ENCODE measurements around the gene SDR39U1.

SDR39U1 gene

DNA sequence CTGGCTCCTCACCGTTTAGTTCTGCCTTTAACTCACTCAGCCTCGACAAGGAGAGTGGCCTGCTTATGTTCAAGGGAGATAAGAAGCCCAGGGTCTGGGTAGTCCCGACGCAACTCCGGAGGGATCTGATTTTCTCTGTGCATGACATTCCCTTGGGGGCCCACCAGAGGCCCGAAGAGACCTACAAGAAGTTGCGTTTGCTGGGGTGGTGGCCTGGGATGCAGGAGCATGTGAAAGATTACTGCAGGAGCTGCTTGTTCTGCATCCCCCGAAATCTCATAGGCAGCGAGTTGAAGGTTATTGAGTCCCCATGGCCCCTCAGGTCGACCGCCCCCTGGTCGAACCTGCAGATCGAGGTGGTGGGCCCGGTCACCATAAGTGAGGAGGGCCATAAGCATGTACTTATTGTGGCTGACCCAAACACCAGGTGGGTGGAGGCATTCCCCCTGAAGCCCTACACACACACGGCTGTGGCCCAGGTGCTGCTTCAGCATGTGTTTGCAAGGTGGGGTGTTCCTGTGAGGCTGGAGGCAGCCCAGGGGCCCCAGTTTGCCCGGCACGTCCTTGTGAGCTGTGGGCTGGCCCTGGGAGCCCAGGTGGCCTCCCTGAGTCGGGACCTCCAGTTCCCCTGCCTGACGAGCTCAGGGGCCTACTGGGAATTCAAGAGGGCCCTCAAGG lies 26.2 kb downstream of the SDR39U1 start:
- Mint-ChIP-seq H3K4me3 (no peak overlapping the region), H3K27me3 (peaks cover 18% of the 10 kb centered on the region), H3K36me3 (ENCODE audit: low read depth) (no peaks in the 10 kb centered on the region), H3K27ac (no peak overlapping the region), H3K9me3 (no peaks in the 10 kb centered on the region), H3K4me1 (ENCODE audit: low read depth) (no peaks in the 10 kb centered on the region)
- intact Hi-C loops (cut with micrococcal nuclease): no loop called here

DNA sequence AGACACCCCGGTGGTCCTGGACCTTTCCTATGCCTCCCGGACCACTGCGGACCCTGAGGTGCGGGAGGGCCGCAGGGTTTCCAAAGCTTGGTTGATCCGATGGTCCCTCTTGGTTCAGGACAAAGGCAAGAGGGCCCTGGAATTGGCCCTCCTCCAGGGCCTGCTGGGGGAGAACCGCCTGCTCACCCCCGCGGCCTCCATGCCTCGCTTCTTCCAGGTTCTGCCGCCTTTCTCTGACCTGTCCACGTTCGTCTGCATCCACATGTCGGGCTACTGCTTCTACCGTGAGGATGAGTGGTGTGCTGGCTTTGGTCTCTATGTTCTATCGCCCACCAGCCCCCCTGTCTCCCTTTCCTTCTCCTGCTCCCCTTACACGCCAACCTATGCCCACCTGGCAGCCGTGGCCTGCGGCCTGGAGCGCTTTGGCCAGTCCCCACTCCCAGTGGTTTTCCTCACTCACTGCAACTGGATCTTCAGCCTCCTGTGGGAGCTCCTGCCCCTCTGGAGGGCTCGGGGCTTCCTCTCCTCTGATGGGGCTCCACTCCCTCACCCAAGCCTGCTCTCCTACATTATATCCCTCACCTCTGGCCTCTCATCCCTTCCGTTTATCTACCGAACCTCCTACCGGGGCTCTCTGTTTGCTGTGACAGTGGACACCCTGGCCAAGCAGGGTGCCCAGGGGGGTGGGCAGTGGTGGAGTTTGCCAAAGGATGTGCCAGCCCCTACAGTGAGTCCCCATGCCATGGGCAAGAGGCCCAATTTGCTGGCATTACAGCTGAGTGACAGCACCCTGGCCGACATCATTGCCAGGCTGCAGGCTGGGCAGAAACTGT lies 26.9 kb downstream of the SDR39U1 start:
- intact Hi-C loops (cut with micrococcal nuclease): no loop called here
- Mint-ChIP-seq H3K9me3 (no peaks in the 10 kb centered on the region), H3K27ac (no peak overlapping the region), H3K4me1 (ENCODE audit: low read depth) (no peaks in the 10 kb centered on the region), H3K36me3 (ENCODE audit: low read depth) (no peaks in the 10 kb centered on the region), H3K4me3 (no peak overlapping the region), H3K27me3 (peaks cover 18% of the 10 kb centered on the region)

- H3K27me3 Mint-ChIP-seq: peaks cover 18% of the 10 kb centered on the region
- H3K36me3 Mint-ChIP-seq (ENCODE audit: low read depth): no peaks in the 10 kb centered on the region
- no peak overlapping the region for H3K4me3 Mint-ChIP-seq
- no peak overlapping the region for H3K27ac Mint-ChIP-seq
- intact Hi-C loops (cut with micrococcal nuclease): loop anchor here (5.0 kb wide), 1 partner anchor 48 kb away; the partner anchor contains the start of gene NFATC4
- no peaks in the 10 kb centered on the region for H3K9me3 Mint-ChIP-seq
- no peaks in the 10 kb centered on the region for H3K4me1 Mint-ChIP-seq (ENCODE audit: low read depth)
These were observed 27.7 kb downstream of the SDR39U1 start for GRCh38 chr14:24414732-24415420.

DNA sequence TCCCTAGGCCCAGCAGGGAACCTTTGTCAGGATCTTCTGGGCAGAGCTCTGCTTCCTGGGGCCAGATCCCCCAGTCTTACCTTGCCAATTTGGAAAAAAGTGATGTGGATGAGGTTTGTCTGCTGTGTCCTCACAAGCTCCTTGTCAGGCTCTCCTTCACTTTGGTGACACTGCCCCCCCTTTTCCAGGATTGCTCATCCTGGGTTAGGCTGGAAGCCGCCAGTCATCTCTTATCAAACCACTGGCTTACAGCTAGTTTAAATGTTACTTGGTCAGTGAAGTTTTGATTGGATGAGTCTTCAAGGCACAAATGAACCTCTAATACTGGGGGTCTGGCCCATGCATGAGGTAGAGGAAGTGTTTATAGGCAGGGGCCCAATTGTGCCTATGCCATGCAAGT lies 28.5 kb downstream of the SDR39U1 start:
- intact Hi-C loops (cut with micrococcal nuclease): loop anchor here (5.0 kb wide), 1 partner anchor 47 kb away; the partner anchor contains the start of gene NFATC4
- Mint-ChIP-seq H3K36me3 (ENCODE audit: low read depth) (no peaks in the 10 kb centered on the region), H3K9me3 (no peaks in the 10 kb centered on the region)

DNA sequence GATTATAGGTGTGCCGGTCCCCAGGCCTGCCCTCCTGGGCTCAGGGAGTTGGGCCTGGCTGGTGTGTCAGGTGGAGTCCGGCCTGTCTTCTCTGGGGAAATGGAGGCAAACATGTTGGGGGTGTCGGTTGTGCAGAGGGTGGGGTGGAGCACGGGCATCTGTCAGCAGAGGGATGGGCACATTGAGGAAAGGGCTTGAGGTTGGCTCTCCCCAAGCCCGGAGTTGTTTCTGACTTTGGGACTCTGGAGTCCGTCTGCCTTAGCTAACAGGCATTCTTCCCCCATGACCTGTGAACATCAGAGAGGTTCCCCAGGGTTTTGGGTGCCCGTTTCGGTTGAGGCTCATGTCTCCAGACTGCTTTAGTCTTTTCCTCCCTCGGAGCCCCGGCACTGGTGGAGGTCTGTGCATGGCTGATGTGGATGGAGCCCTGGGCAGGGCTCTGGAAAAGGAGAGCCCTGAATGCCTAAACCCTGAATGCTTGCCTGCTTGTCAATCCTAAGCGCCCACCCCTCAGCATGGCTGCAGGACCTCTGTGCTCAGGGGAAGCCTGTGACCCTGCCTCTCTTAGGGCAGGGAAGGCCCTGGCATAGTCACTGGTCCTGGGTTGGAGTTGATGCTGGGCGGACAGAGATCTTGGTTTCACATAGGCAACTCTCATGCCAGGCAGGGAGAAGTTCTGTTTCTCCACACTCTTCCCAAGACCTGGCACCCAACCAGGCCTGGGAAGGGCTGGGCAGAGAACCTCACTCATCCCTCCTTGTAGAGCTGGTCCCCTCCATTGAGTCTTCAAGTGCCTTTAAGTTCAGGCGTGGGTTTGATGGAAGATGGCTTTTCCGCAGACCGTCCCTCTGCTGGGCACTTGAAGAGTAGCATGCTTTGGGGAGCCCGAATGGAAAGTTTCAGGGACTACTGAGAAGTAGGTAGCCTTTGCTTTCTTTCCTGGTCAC lies 30.9 kb downstream of the SDR39U1 start:
- intact Hi-C loops (cut with micrococcal nuclease): loop anchor here (5.0 kb wide), 1 partner anchor 44 kb away; the partner anchor contains the start of gene NFATC4
- Mint-ChIP-seq H3K4me1 (ENCODE audit: low read depth) (no peaks in the 10 kb centered on the region), H3K36me3 (ENCODE audit: low read depth) (no peaks in the 10 kb centered on the region), H3K27ac (no peak overlapping the region), H3K27me3 (peaks cover 1% of the 10 kb centered on the region), H3K9me3 (no peaks in the 10 kb centered on the region), H3K4me3 (no peak overlapping the region)

More for the DNA sequence above, 28.5 kb downstream of the SDR39U1 start:
- Mint-ChIP-seq H3K4me1 (ENCODE audit: low read depth) (no peaks in the 10 kb centered on the region), H3K4me3 (no peak overlapping the region), H3K27ac (no peak overlapping the region), H3K27me3 (peaks cover 11% of the 10 kb centered on the region)

- peaks cover 1% of the 10 kb centered on the region for H3K27me3 Mint-ChIP-seq
- no peak overlapping the region for H3K4me3 Mint-ChIP-seq
- no peak overlapping the region for H3K27ac Mint-ChIP-seq
- intact Hi-C loops (cut with micrococcal nuclease): loop anchor here (5.0 kb wide), 1 partner anchor 43 kb away; the partner anchor contains the start of gene NFATC4
- H3K4me1 Mint-ChIP-seq (ENCODE audit: low read depth): no peaks in the 10 kb centered on the region
- H3K9me3 Mint-ChIP-seq: no peaks in the 10 kb centered on the region
- no peaks in the 10 kb centered on the region for H3K36me3 Mint-ChIP-seq (ENCODE audit: low read depth)
These were observed 32.6 kb downstream of the SDR39U1 start for GRCh38 chr14:24409956-24410355.

- H3K27me3 Mint-ChIP-seq: peaks cover 1% of the 10 kb centered on the region
- intact Hi-C loops (cut with micrococcal nuclease): no loop called here
- no peak overlapping the region for H3K4me3 Mint-ChIP-seq
- H3K9me3 Mint-ChIP-seq: no peaks in the 10 kb centered on the region
- no peaks in the 10 kb centered on the region for H3K36me3 Mint-ChIP-seq (ENCODE audit: low read depth)
- H3K4me1 Mint-ChIP-seq (ENCODE audit: low read depth): no peaks in the 10 kb centered on the region
- H3K27ac Mint-ChIP-seq: no peak overlapping the region
These were observed 33.4 kb downstream of the SDR39U1 start for GRCh38 chr14:24409192-24409591.

DNA sequence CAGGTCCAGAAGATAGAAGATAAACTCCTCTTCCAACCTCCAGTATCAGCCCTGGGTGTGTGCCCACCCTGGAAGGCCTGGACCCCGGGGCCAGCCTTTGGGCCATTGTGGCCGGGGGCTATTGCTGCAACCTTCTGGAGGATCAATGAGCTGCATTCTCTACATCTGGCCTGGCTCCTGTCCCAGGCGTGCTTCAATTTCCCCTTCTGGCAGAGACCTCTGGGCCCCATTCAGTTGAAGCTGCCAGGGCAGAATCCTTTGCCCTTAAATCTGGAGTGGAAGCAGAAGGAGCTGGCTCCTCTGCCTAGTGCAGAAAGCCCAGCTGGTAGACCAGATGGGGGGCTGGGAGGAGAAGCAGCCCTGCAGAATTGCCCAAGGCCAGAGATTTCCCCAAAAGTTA lies 33.8 kb downstream of the SDR39U1 start:
- H3K27ac Mint-ChIP-seq: no peak overlapping the region
- H3K4me1 Mint-ChIP-seq (ENCODE audit: low read depth): no peaks in the 10 kb centered on the region
- no peak overlapping the region for H3K4me3 Mint-ChIP-seq
- no peaks in the 10 kb centered on the region for H3K9me3 Mint-ChIP-seq
- H3K27me3 Mint-ChIP-seq: peaks cover 1% of the 10 kb centered on the region
- no peaks in the 10 kb centered on the region for H3K36me3 Mint-ChIP-seq (ENCODE audit: low read depth)
- intact Hi-C loops (cut with micrococcal nuclease): no loop called here

GRCh38 chr14:24407608-24408325 lies 34.8 kb downstream of the SDR39U1 start:
- no peaks in the 10 kb centered on the region for H3K36me3 Mint-ChIP-seq (ENCODE audit: low read depth)
- intact Hi-C loops (cut with micrococcal nuclease): no loop called here
- no peaks in the 10 kb centered on the region for H3K4me1 Mint-ChIP-seq (ENCODE audit: low read depth)
- H3K9me3 Mint-ChIP-seq: no peaks in the 10 kb centered on the region
- H3K27me3 Mint-ChIP-seq: peaks cover 1% of the 10 kb centered on the region
- H3K27ac Mint-ChIP-seq: no peak overlapping the region
- no peak overlapping the region for H3K4me3 Mint-ChIP-seq

GRCh38 chr14:24406416-24406815 lies 36.2 kb downstream of the SDR39U1 start:
- H3K27me3 Mint-ChIP-seq: peaks cover 1% of the 10 kb centered on the region
- no peaks in the 10 kb centered on the region for H3K9me3 Mint-ChIP-seq
- H3K36me3 Mint-ChIP-seq (ENCODE audit: low read depth): no peaks in the 10 kb centered on the region
- intact Hi-C loops (cut with micrococcal nuclease): no loop called here
- no peaks in the 10 kb centered on the region for H3K4me1 Mint-ChIP-seq (ENCODE audit: low read depth)
- no peak overlapping the region for H3K27ac Mint-ChIP-seq
- no peak overlapping the region for H3K4me3 Mint-ChIP-seq

DNA sequence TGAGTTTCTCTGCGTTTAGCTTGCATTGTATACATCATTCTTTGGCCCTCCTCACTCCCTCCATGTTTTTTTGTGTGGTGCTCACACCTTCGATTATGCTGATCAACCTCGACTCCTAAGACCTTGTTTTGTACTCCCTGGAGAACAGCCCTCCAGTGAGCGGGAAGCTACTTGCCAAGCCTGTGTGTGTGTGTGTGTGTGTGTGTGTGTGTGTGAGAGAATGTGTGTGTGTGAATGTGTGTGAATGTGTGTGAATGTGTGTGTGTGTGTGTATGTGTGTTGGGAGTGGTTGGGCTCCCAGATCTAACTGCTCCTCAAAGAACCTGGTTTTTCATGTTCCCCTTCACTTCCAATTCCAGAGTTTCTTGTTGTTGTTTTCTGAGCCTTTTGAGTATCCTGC lies 37.8 kb downstream of the SDR39U1 start:
- no peaks in the 10 kb centered on the region for H3K36me3 Mint-ChIP-seq (ENCODE audit: low read depth)
- no peak overlapping the region for H3K27ac Mint-ChIP-seq
- H3K4me1 Mint-ChIP-seq (ENCODE audit: low read depth): peaks cover 9% of the 10 kb centered on the region
- H3K9me3 Mint-ChIP-seq: no peaks in the 10 kb centered on the region
- H3K4me3 Mint-ChIP-seq: no peak overlapping the region
- intact Hi-C loops (cut with micrococcal nuclease): no loop called here
- H3K27me3 Mint-ChIP-seq: peaks cover 6% of the 10 kb centered on the region

- no peaks in the 10 kb centered on the region for H3K9me3 Mint-ChIP-seq
- no peaks in the 10 kb centered on the region for H3K36me3 Mint-ChIP-seq (ENCODE audit: low read depth)
- H3K4me1 Mint-ChIP-seq (ENCODE audit: low read depth): peaks cover 18% of the 10 kb centered on the region
- intact Hi-C loops (cut with micrococcal nuclease): no loop called here
- H3K27ac Mint-ChIP-seq: no peak overlapping the region
- peaks cover 12% of the 10 kb centered on the region for H3K27me3 Mint-ChIP-seq
- no peak overlapping the region for H3K4me3 Mint-ChIP-seq
These were observed 39.1 kb downstream of the SDR39U1 start for GRCh38 chr14:24403294-24403998.

Measured in dendritic cell treated with granulocyte-macrophage colony-stimulating factor and Interleukin-4, amounts not matched to agents 40 ng/mL and 50 ng/mL, for 4 days (primary cell).